ENCODE measurements around the gene ADGRE2.
"Not testable (repeated sequence)": the region's sequence is repeated elsewhere in the genome, so short reads cannot be mapped to it uniquely, and the experiment has no call there.

GRCh38 chr19:14784730-14785101 is 6.4 kb upstream of the ADGRE2 start:
- not testable (repeated sequence) for TF ChIP-seq CTCF, POLR2A (IDR thresholded peaks at IDR 0.05)
